AG09309 (cell line): ENCODE measurements around the gene ALDH7A1.
"Not testable (repeated sequence)": the region's sequence is repeated elsewhere in the genome, so short reads cannot be mapped to it uniquely, and the experiment has no call there.

Source experiments
- DNase-seq: peaks from one replicate; pipeline ENCODE4 v3.0.0-alpha.2; 2010; ENCODE audit warnings: low read depth
- H3K4me3 ChIP-seq: 2 replicates; pipeline ENCODE4 v1.5.1; 2011; ENCODE audit warnings: mild to moderate bottlenecking, low read depth, low read length, moderate library complexity; ENCODE audit not compliant: control insufficient read depth
- CTCF ChIP-seq: IDR thresholded peaks from 2 replicates; pipeline ENCODE4 v1.5.1; 2011; ENCODE audit warnings: mild to moderate bottlenecking, low read depth, low read length, inconsistent platforms; ENCODE audit not compliant: insufficient read depth, control insufficient read depth; ENCODE audit errors: missing control alignments

ALDH7A1 gene

DNA sequence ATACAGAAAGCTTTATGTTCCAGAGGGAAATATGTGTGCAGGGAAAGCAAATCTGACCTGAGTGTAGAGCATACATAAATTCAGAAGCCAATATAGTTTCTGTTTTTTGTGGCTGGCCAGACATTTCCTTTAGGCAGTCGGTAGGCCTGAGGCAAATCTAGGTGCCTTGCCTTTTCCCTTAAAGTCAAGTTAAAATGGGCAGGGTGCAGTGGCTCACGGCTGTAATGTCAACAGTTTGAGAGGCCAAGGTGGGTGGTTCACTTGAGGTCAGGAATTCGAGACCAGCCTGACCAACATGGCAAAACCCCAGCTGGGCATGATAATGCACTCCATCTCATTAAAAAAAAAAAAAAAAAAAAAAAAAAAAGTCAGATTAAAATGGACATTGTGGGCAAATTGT, 36.9 kb upstream of the ALDH7A1 start:
- H3K4me3 ChIP-seq, result no peak overlapping the region
- DNase-seq, result no peak
- no peak for TF ChIP-seq CTCF

- H3K4me3 ChIP-seq, result no peak overlapping the region
- no peak for TF ChIP-seq CTCF
- no peak for DNase-seq
Measured at GRCh38 chr5:126628102-126628501, 33.1 kb upstream of the ALDH7A1 start.

DNA sequence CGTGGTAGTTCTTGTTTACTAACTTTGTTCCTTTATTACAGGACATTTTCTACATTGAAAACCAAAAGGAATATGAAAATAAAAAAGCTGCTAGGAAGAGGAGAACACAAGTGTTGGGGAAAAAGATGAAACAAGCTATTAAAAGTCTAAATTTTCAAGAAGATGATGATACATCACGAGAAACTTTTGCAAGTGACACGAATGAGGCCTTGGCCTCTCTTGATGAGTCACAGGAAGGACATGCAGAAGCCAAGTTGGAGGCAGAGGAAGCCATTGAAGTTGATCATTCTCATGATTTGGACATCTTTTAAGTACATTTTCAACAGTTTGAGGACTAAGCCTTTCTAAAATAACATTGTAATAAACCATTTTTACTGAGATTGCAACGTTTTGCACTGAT, 29.5 kb upstream of the ALDH7A1 start:
- H3K4me3 ChIP-seq, result no peak overlapping the region
- DNase-seq, result peak; percentile 80
- no peak for TF ChIP-seq CTCF

DNA sequence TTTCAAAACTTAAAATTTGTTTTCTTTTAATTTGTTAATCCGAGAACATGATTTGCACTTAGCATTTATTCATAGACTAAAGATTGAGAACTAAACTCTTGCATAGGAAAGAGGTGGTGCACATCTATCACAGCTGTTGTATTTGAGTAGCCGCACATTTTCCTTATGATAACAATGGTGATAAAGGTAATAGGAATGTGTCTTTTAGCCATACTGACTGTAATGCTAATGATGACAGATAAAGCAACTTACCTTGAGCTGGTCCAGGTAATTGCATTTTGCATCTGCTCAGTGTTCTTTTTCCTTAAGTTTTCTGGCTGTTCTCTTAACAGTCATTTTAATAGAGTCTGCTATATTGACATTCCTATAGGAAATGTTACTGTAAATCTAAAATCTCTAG, 24.8 kb upstream of the ALDH7A1 start:
- no peak for DNase-seq
- H3K4me3 ChIP-seq, result no peak overlapping the region
- TF ChIP-seq CTCF, result no peak

- DNase-seq, H3K4me3 ChIP-seq: not testable (repeated sequence)
Measured at GRCh38 chr5:126617603-126618002, 22.6 kb upstream of the ALDH7A1 start.

GRCh38 chr5:126615286-126615685, 20.3 kb upstream of the ALDH7A1 start:
- no peak for DNase-seq
- no peak overlapping the region for H3K4me3 ChIP-seq
- TF ChIP-seq CTCF, result no peak

DNA sequence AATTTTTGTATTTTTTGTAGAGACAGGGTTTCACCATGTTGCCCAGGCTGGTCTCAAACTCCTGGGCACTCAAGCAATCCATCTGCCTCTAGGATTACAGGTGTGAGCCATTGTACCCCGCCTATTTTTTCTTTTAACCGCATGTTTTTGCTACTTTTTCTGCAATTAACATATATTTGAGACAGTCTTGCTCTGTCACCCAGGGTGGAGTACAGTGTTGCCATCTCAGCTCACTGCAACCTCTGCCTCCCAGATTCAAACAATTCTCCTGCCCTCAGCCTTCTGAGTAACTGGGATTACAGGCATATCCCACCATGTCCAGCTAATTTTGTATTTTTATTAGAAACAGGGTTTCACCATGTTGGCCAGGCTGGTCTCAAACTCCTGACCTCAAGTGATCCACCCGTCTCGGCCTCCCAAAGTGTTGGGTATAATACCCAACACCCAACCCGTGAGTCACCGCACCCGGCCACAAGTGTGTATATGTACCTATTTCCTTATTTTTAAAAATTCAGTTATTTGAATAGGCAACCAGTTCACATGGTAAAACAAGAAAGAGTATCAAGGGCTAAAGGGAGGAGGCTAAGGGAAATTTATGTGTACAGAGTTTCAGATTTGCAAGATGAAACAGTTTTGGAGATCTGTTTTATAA, 19.0 kb upstream of the ALDH7A1 start:
- no peak for TF ChIP-seq CTCF
- H3K4me3 ChIP-seq, result no peak overlapping the region
- DNase-seq, result no peak
